Measurements from ENCODE around the gene RBFOX2.

DNA sequence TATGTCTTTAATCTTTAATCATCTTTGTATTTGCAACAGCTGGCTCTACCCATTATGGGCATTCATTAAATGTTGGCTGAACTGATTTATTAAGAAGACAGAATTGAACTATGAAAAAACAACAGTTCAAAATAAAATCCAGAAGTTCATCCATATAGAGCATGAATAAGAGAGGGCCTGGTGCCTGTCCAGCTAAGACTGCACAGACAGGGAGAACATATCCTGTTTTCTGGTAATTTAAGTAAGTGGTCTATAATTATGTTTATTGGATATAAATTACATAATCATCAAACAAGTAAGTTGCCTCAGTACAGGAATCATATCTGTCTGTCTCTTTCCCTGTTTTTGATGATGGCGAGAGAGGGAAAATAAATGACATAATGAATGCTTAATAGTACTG, 137.2 kb downstream of the RBFOX2 start:
- TF ChIP-seq CTCF (IDR thresholded peaks at IDR 0.05) (no peak), EZH2 (IDR thresholded peaks at IDR 0.05; ENCODE audit: borderline replicate concordance, insufficient read depth, low read depth, low read length, poor library complexity, severe bottlenecking) (no peak)

Data from B cell (primary cell).